OCI-LY7 (cell line): ENCODE data around the gene CHMP1B.

Experiments used
- CTCF ChIP-seq: fragments of 200-600 bp; sonication (generic); conservative IDR thresholded peaks from 2 replicates; pipeline ENCODE4 v1.5.1; 2014; ENCODE audit warnings: mild to moderate bottlenecking, antibody characterized with exemption, low read length, moderate library complexity, mixed read lengths
- EZH2phosphoT487 ChIP-seq: fragments of 200-600 bp; sonication (generic); IDR thresholded peaks from 2 replicates; pipeline ENCODE4 v1.6.1; 2018; ENCODE audit warnings: low read depth, borderline replicate concordance, mild to moderate bottlenecking, mixed run types, antibody characterized with exemption, low read length, moderate library complexity, mixed read lengths

- TF ChIP-seq CTCF (no peak), EZH2phosphoT487 (no peak)
These were observed 27.7 kb upstream of the CHMP1B start for GRCh38 chr18:11823545-11823944.
